GM19328 (cell line): ENCODE results near the gene ABCG4.
"Not testable (repeated sequence)": the region's sequence is repeated elsewhere in the genome, so short reads cannot be mapped to it uniquely, and the experiment has no call there.

Experiments used
- ATAC-seq: cut with Tn5 transposase; IDR thresholded peaks from one replicate; pipeline ENCODE4 v1.9.1; 2021; ENCODE audit warnings: mild to moderate bottlenecking, moderate library complexity; ENCODE audit not compliant: unreplicated experiment

Gene ABCG4

GRCh38 chr11:119180729-119181676 is 32.2 kb downstream of the ABCG4 start:
- no peak for ATAC-seq

- ATAC-seq: no peak
Measured at GRCh38 chr11:119181677-119182412, 33.0 kb downstream of the ABCG4 start.

- ATAC-seq: not testable (repeated sequence)
Measured at GRCh38 chr11:119184399-119184798, 35.5 kb downstream of the ABCG4 start.

- ATAC-seq: no peak
Measured at GRCh38 chr11:119185981-119186634, 37.3 kb downstream of the ABCG4 start.

- no peak for ATAC-seq
Measured at GRCh38 chr11:119187123-119187892, 38.5 kb downstream of the ABCG4 start.

GRCh38 chr11:119188067-119188466 is 39.2 kb downstream of the ABCG4 start:
- no peak for ATAC-seq

GRCh38 chr11:119188887-119189286 is 40.0 kb downstream of the ABCG4 start:
- ATAC-seq: no peak

- no peak for ATAC-seq
Measured at GRCh38 chr11:119189393-119189792, 40.5 kb downstream of the ABCG4 start.

GRCh38 chr11:119190531-119190930 is 41.7 kb downstream of the ABCG4 start:
- no peak for ATAC-seq

- not testable (repeated sequence) for ATAC-seq
Measured at GRCh38 chr11:119191265-119191664, 42.4 kb downstream of the ABCG4 start.

- ATAC-seq: no peak
Measured at GRCh38 chr11:119192111-119192510, 43.3 kb downstream of the ABCG4 start.

- no peak for ATAC-seq
Measured at GRCh38 chr11:119193001-119193400, 44.1 kb downstream of the ABCG4 start.

- ATAC-seq: no peak
Measured at GRCh38 chr11:119193626-119194025, 44.8 kb downstream of the ABCG4 start.

- no peak for ATAC-seq
Measured at GRCh38 chr11:119194811-119195440, 46.1 kb downstream of the ABCG4 start.

- no peak for ATAC-seq
Measured at GRCh38 chr11:119195680-119196079, 46.8 kb downstream of the ABCG4 start.

GRCh38 chr11:119196833-119197483 is 48.1 kb downstream of the ABCG4 start:
- no peak for ATAC-seq

GRCh38 chr11:119198925-119199324 is 50.1 kb downstream of the ABCG4 start:
- no peak for ATAC-seq

- ATAC-seq: not testable (repeated sequence)
Measured at GRCh38 chr11:119201236-119201635, 52.4 kb downstream of the ABCG4 start.

GRCh38 chr11:119202554-119202953 is 53.7 kb downstream of the ABCG4 start:
- no peak for ATAC-seq

GRCh38 chr11:119204066-119204465 is 55.2 kb downstream of the ABCG4 start:
- ATAC-seq: no peak
